Thoracic aorta (tissue), 2 donors: ENCODE measurements around the gene TRIM22. TPM values are rescaled to one million over a fixed set of nuclear protein-coding genes. Genes with fewer than 3 reads are reported as not detected.

Experiments used
- ATAC-seq: fragments of 150-250 bp; one replicate; pipeline ENCODE4 v1.8.0; 2017; ENCODE audit warnings: low read depth; ENCODE audit not compliant: insufficient number of reproducible peaks, low FRiP score
- DNase-seq: peaks from one replicate; pipeline ENCODE4 v3.0.0-alpha.2; 2020; ENCODE audit warnings: low spot score
- H3K27ac ChIP-seq, 2 donors: fragments of 200-600 bp; sonication (generic); 1 replicate in 1 of 2; 2 replicates in 1 of 2; pipeline ENCODE4 v1.5.1; 2016; ENCODE audit warnings: mild to moderate bottlenecking in 2 of 2, moderate library complexity in 2 of 2
- H3K27me3 ChIP-seq: fragments of 200-600 bp; sonication (generic); replicated peaks from 2 replicates; pipeline ENCODE4 v1.6.0; 2016; ENCODE audit warnings: mild to moderate bottlenecking; ENCODE audit not compliant: insufficient read depth
- H3K36me3 ChIP-seq: fragments of 200-600 bp; sonication (generic); one replicate; pipeline ENCODE4 v1.5.1; 2016
- H3K4me1 ChIP-seq, 2 donors: fragments of 200-600 bp; sonication (generic); 1 replicate in 1 of 2; 2 replicates in 1 of 2; pipeline versions ENCODE4 v1.5.1 to v1.6.0; 2016; ENCODE audit warnings: low read depth in 2 of 2, mild to moderate bottlenecking in 1 of 2; ENCODE audit not compliant: control insufficient read depth in 1 of 2
- H3K4me3 ChIP-seq: fragments of 200-600 bp; sonication (generic); 2 replicates; pipeline ENCODE4 v1.5.1; 2016; ENCODE audit warnings: mild to moderate bottlenecking
- H3K9me3 ChIP-seq: fragments of 200-600 bp; sonication (generic); 2 replicates; pipeline ENCODE4 v1.5.1; 2016
- CTCF ChIP-seq: fragments of 200-600 bp; sonication (generic); IDR thresholded peaks from one replicate; pipeline ENCODE4 v1.5.1; 2019; ENCODE audit warnings: antibody characterized with exemption
- total RNA-seq, 2 donors: library from RNA; depleted of rRNA; stranded (reverse); fragments of >200 nt; gene quantifications; one replicate each; pipeline versions ENCODE4 v1.1.0 to v1.2.3, GENCODE V29; 2016

TRIM22 gene
- total RNA-seq, 2 donors from 2014 or later: 119 to 129 TPM

- no peaks in the 10 kb centered on the region for H3K27me3 ChIP-seq
- DNase-seq: no peak
- H3K36me3 ChIP-seq: peaks cover 30% of the 10 kb centered on the region
- H3K9me3 ChIP-seq: no peaks in the 10 kb centered on the region
- no peak for ATAC-seq
- no peak overlapping the region for H3K4me3 ChIP-seq
- no peak overlapping the region for H3K27ac ChIP-seq
- TF ChIP-seq CTCF: no peak
- H3K4me1 ChIP-seq: no peaks in the 10 kb centered on the region
Observed at GRCh38 chr11:5700421-5701054, 10.9 kb downstream of the TRIM22 start.

GRCh38 chr11:5701055-5701577, 11.5 kb downstream of the TRIM22 start:
- DNase-seq: no peak
- no peak for TF ChIP-seq CTCF
- Histone ChIP-seq H3K9me3 (no peaks in the 10 kb centered on the region), H3K27me3 (no peaks in the 10 kb centered on the region), H3K27ac (no peak overlapping the region), H3K4me3 (no peak overlapping the region), H3K4me1 (no peaks in the 10 kb centered on the region), H3K36me3 (peaks cover 30% of the 10 kb centered on the region)
- no peak for ATAC-seq

- H3K27ac ChIP-seq: no peak overlapping the region
- no peaks in the 10 kb centered on the region for H3K9me3 ChIP-seq
- DNase-seq (no peak), ATAC-seq (no peak)
- H3K36me3 ChIP-seq: peaks cover 26% of the 10 kb centered on the region
- H3K4me1 ChIP-seq: no peaks in the 10 kb centered on the region
- TF ChIP-seq CTCF: no peak
- H3K27me3 ChIP-seq: no peaks in the 10 kb centered on the region
- no peak overlapping the region for H3K4me3 ChIP-seq
Observed at GRCh38 chr11:5703741-5704536, 14.3 kb downstream of the TRIM22 start.

GRCh38 chr11:5705688-5706087, 16.1 kb downstream of the TRIM22 start:
- Histone ChIP-seq H3K36me3 (peaks cover 33% of the 10 kb centered on the region), H3K4me1 (no peaks in the 10 kb centered on the region), H3K27me3 (no peaks in the 10 kb centered on the region), H3K4me3 (no peak overlapping the region), H3K27ac (no peak overlapping the region), H3K9me3 (no peaks in the 10 kb centered on the region)
- DNase-seq (no peak), ATAC-seq (no peak)
- TF ChIP-seq CTCF: no peak

GRCh38 chr11:5712507-5712906, 22.9 kb downstream of the TRIM22 start:
- ATAC-seq (no peak), DNase-seq (no peak)
- Histone ChIP-seq H3K9me3 (no peaks in the 10 kb centered on the region), H3K27ac (no peak overlapping the region), H3K4me1 (no peaks in the 10 kb centered on the region), H3K36me3 (peaks cover 11% of the 10 kb centered on the region), H3K4me3 (no peak overlapping the region), H3K27me3 (no peaks in the 10 kb centered on the region)
- peak; percentile 23 for TF ChIP-seq CTCF
